Stimulated activated naive B cell treated with anti-CD40 and anti-IgM and Interleukin-4, amounts not matched to agents 10 μg/mL and 1 μg/mL and 100 μg/mL, for 72 hours (primary cell): ENCODE results near the gene RNF135.
"Not testable (repeated sequence)": the region's sequence is repeated elsewhere in the genome, so short reads cannot be mapped to it uniquely, and the experiment has no call there.

ENCODE experiments used
- ATAC-seq, 2 donors: fragments of 150-1000 bp; cut with Tn5 transposase; replicated peaks; 2 replicates each; pipeline ENCODE4 v1.10.0; 2021; ENCODE audit warnings: moderate library complexity in 1 of 2
- DNase-seq: peaks from one replicate; pipeline ENCODE4 v3.0.0; 2021
- H3K27ac Mint-ChIP-seq: one replicate; pipeline ENCODE4 v1.8.0; 2022; ENCODE audit warnings: mild to moderate bottlenecking, mixed read lengths
- H3K27me3 Mint-ChIP-seq, 2 donors: one replicate each; pipeline ENCODE4 v1.8.0; 2022; ENCODE audit warnings: mixed read lengths in 2 of 2
- H3K36me3 Mint-ChIP-seq, 2 donors: one replicate each; pipeline ENCODE4 v1.8.0; 2022; ENCODE audit warnings: mixed read lengths in 2 of 2, mild to moderate bottlenecking in 1 of 2
- H3K4me1 Mint-ChIP-seq, 2 donors: one replicate each; pipeline ENCODE4 v1.8.0; 2022; ENCODE audit warnings: mixed read lengths in 2 of 2, mild to moderate bottlenecking in 1 of 2
- H3K4me3 Mint-ChIP-seq, 2 donors: one replicate each; pipeline ENCODE4 v1.8.0; 2022; ENCODE audit warnings: mild to moderate bottlenecking in 2 of 2, mixed read lengths in 2 of 2, moderate library complexity in 1 of 2
- H3K9me3 Mint-ChIP-seq, 2 donors: one replicate each; pipeline ENCODE4 v1.8.0; 2022; ENCODE audit warnings: mixed read lengths in 2 of 2, mild to moderate bottlenecking in 1 of 2

Gene RNF135

GRCh38 chr17:31046856-31047425, 76.1 kb downstream of the RNF135 start:
- DNase-seq, H3K27me3 Mint-ChIP-seq, H3K27ac Mint-ChIP-seq, H3K4me3 Mint-ChIP-seq, H3K36me3 Mint-ChIP-seq, ATAC-seq, H3K9me3 Mint-ChIP-seq, H3K4me1 Mint-ChIP-seq: not testable (repeated sequence)

- DNase-seq (no peak), ATAC-seq (no peak)
- Mint-ChIP-seq H3K4me3 (no peak overlapping the region), H3K27ac (no peak overlapping the region), H3K4me1 (peaks cover 5 to 13% of the 10 kb centered on the region in 2 donors), H3K9me3 (peaks cover 0 to 7% of the 10 kb centered on the region in 2 donors), H3K36me3 (peaks cover 0 to 4% of the 10 kb centered on the region in 2 donors), H3K27me3 (no peaks in the 10 kb centered on the region)
Measured at GRCh38 chr17:31048142-31048541, 77.3 kb downstream of the RNF135 start.

GRCh38 chr17:31048780-31049179, 77.9 kb downstream of the RNF135 start:
- H3K4me3 Mint-ChIP-seq = no peak overlapping the region
- peaks cover 5 to 13% of the 10 kb centered on the region in 2 donors for H3K4me1 Mint-ChIP-seq
- H3K27ac Mint-ChIP-seq = no peak overlapping the region
- no peaks in the 10 kb centered on the region for H3K27me3 Mint-ChIP-seq
- no peak for ATAC-seq
- H3K36me3 Mint-ChIP-seq = peaks cover 0 to 4% of the 10 kb centered on the region in 2 donors
- DNase-seq = no peak
- H3K9me3 Mint-ChIP-seq = peaks cover 0 to 7% of the 10 kb centered on the region in 2 donors
